ENCODE data around the gene CXCR6. TPM values are rescaled to one million over a fixed set of nuclear protein-coding genes. Genes with fewer than 3 reads are reported as not detected.

Gene CXCR6
- total RNA-seq, 4 donors from 2014 or later = 0.54 to 3.5 (median 0.87) TPM; not detected in 1

- Histone ChIP-seq H3K36me3 (peaks cover 0 to 100% of the 10 kb centered on the region in 2 donors), H3K27me3 (no peaks in the 10 kb centered on the region), H3K9me3 (no peaks in the 10 kb centered on the region), H3K4me3 (no peak overlapping the region), H3K27ac (no peak overlapping the region), H3K4me1 (peaks cover 0 to 40% (median 0%) of the 10 kb centered on the region in 3 donors)
- no peak for ATAC-seq
- 81 to 82% methylated on average over 3 to 6 of the region's 8 CpGs for WGBS, 2 donors (ENCODE audit: low coverage in 1 of 2)
- no peak for TF ChIP-seq POLR2A (IDR thresholded peaks at IDR 0.05)
- no peak for TF ChIP-seq EP300 (IDR thresholded peaks at IDR 0.05)
- no peak for TF ChIP-seq POLR2AphosphoS5 (IDR thresholded peaks at IDR 0.05)
- no peak for TF ChIP-seq CTCF (IDR thresholded peaks at IDR 0.05)
Observed at GRCh38 chr3:45964139-45964538, 20.9 kb downstream of the CXCR6 start.

GRCh38 chr3:45965253-45965652 is 22.0 kb downstream of the CXCR6 start:
- Histone ChIP-seq H3K4me1 (peaks cover 0 to 40% (median 0%) of the 10 kb centered on the region in 3 donors), H3K36me3 (peaks cover 0 to 100% of the 10 kb centered on the region in 2 donors), H3K4me3 (no peak overlapping the region), H3K27ac (no peak overlapping the region), H3K27me3 (no peaks in the 10 kb centered on the region), H3K9me3 (no peaks in the 10 kb centered on the region)
- no peak for TF ChIP-seq POLR2A (IDR thresholded peaks at IDR 0.05)
- TF ChIP-seq CTCF (IDR thresholded peaks at IDR 0.05) = no peak
- no peak for TF ChIP-seq EP300 (IDR thresholded peaks at IDR 0.05)
- TF ChIP-seq POLR2AphosphoS5 (IDR thresholded peaks at IDR 0.05) = no peak
- 100% methylated on average over 1 of the region's 4 CpGs for WGBS, 2 donors (ENCODE audit: low coverage in 1 of 2)
- no peak for ATAC-seq

GRCh38 chr3:45965653-45966052 is 22.4 kb downstream of the CXCR6 start:
- no peaks in the 10 kb centered on the region for H3K9me3 ChIP-seq
- H3K4me3 ChIP-seq = no peak overlapping the region
- TF ChIP-seq POLR2A (IDR thresholded peaks at IDR 0.05) = no peak
- TF ChIP-seq EP300 (IDR thresholded peaks at IDR 0.05) = no peak
- TF ChIP-seq CTCF (IDR thresholded peaks at IDR 0.05) = no peak
- TF ChIP-seq POLR2AphosphoS5 (IDR thresholded peaks at IDR 0.05) = no peak
- H3K36me3 ChIP-seq = peaks cover 0 to 100% of the 10 kb centered on the region in 2 donors
- ATAC-seq = no peak
- no peak overlapping the region for H3K27ac ChIP-seq
- H3K4me1 ChIP-seq = peaks cover 0 to 40% (median 0%) of the 10 kb centered on the region in 3 donors
- WGBS, 2 donors (ENCODE audit: low coverage in 1 of 2) = 90% methylated on average over 4 of the region's 4 CpGs; no CpG with 5 or more reads in 1 of the 2 donors
- no peaks in the 10 kb centered on the region for H3K27me3 ChIP-seq

GRCh38 chr3:45966371-45966791 is 23.1 kb downstream of the CXCR6 start:
- TF ChIP-seq EP300 (IDR thresholded peaks at IDR 0.05) (no peak), CTCF (IDR thresholded peaks at IDR 0.05) (no peak), POLR2A (IDR thresholded peaks at IDR 0.05) (no peak), POLR2AphosphoS5 (IDR thresholded peaks at IDR 0.05) (no peak)
- Histone ChIP-seq H3K36me3 (peaks cover 0 to 100% of the 10 kb centered on the region in 2 donors), H3K27me3 (no peaks in the 10 kb centered on the region), H3K9me3 (no peaks in the 10 kb centered on the region), H3K4me1 (peaks cover 0 to 40% (median 0%) of the 10 kb centered on the region in 3 donors), H3K4me3 (no peak overlapping the region), H3K27ac (no peak overlapping the region)
- 64 to 85% methylated on average over 4 to 8 of the region's 17 CpGs for WGBS, 2 donors (ENCODE audit: low coverage in 1 of 2)
- ATAC-seq = no peak

DNA sequence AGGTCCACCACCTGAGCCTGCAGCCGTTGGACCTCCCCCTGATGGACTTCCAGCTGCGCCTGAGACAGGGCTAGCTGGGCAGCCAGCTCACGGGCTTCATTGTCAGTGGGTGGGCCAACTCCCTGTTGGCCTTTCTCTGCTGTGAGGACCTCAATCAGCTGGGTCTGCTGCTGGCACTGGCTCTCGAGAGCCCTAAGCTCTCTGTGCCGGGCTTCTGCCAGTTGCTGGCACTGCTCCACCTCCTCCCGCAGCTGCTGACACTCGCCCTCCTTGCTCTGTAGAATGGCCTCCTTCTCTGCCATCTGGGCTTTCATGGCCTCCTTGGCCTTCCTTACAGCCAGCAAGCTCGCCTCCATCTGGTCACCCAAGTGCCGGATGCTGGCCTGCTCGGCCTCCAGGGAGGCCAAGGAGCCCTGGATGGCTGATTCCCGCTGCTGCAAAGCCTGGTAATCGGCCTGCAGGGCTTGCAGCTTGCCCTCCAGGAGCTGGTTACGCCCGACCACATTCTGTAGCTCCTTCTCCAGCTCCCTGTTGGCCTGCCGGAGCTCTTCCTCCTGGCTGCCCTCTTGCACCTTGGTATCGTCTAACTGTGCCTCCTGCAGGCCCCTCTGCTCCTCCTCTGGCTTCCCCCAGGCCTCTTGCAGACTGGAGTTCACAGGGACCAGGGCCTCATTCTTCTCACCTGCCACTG is 23.8 kb downstream of the CXCR6 start:
- H3K9me3 ChIP-seq = no peaks in the 10 kb centered on the region
- ATAC-seq = no peak
- H3K4me1 ChIP-seq = peaks cover 0 to 46% (median 0%) of the 10 kb centered on the region in 3 donors
- no peak overlapping the region for H3K27ac ChIP-seq
- no peak for TF ChIP-seq POLR2A (IDR thresholded peaks at IDR 0.05)
- TF ChIP-seq CTCF (IDR thresholded peaks at IDR 0.05) = no peak
- no peak for TF ChIP-seq EP300 (IDR thresholded peaks at IDR 0.05)
- no peak for TF ChIP-seq POLR2AphosphoS5 (IDR thresholded peaks at IDR 0.05)
- WGBS, 2 donors (ENCODE audit: low coverage in 1 of 2) = 92% methylated on average over 2 of the region's 16 CpGs; no CpG with 5 or more reads in 1 of the 2 donors
- H3K36me3 ChIP-seq = peaks cover 0 to 98% of the 10 kb centered on the region in 2 donors
- no peak overlapping the region for H3K4me3 ChIP-seq
- no peaks in the 10 kb centered on the region for H3K27me3 ChIP-seq
